ENCODE data around the gene TMEM266.

TMEM266 gene

GRCh38 chr15:76206325-76206976 is 146.7 kb downstream of the TMEM266 start:
- Histone ChIP-seq H3K27me3 (ENCODE audit: insufficient read depth, low read depth) (no peaks in the 10 kb centered on the region), H3K4me2 (no peak overlapping the region), H3K4me3 (IDR thresholded peaks at IDR 0.05; ENCODE audit: insufficient read depth, low read depth, low read length) (no peak overlapping the region), H3K4me1 (ENCODE audit: low read depth, poor library complexity, severe bottlenecking) (no peaks in the 10 kb centered on the region), H4K20me1 (ENCODE audit: insufficient read depth) (no peaks in the 10 kb centered on the region), H2AFZ (ENCODE audit: low read depth) (no peak overlapping the region), H3K27ac (no peak overlapping the region), H3K36me3 (ENCODE audit: insufficient read depth) (no peaks in the 10 kb centered on the region), H3K9ac (no peak overlapping the region), H3K79me2 (ENCODE audit: insufficient read depth, low read depth) (no peaks in the 10 kb centered on the region)
- TF ChIP-seq CTCF (conservative IDR thresholded peaks at IDR 0.05; ENCODE audit: low read depth, low read length), result no peak

GRCh38 chr15:76208084-76208785 is 148.4 kb downstream of the TMEM266 start:
- no peak for TF ChIP-seq CTCF (conservative IDR thresholded peaks at IDR 0.05; ENCODE audit: low read depth, low read length)
- no peaks in the 10 kb centered on the region for H3K79me2 ChIP-seq (ENCODE audit: insufficient read depth, low read depth)
- H2AFZ ChIP-seq (ENCODE audit: low read depth), result no peak overlapping the region
- H3K27me3 ChIP-seq (ENCODE audit: insufficient read depth, low read depth), result no peaks in the 10 kb centered on the region
- no peak overlapping the region for H3K27ac ChIP-seq
- no peaks in the 10 kb centered on the region for H3K4me1 ChIP-seq (ENCODE audit: low read depth, poor library complexity, severe bottlenecking)
- H3K36me3 ChIP-seq (ENCODE audit: insufficient read depth), result no peaks in the 10 kb centered on the region
- no peak overlapping the region for H3K4me3 ChIP-seq (IDR thresholded peaks at IDR 0.05; ENCODE audit: insufficient read depth, low read depth, low read length)
- no peak overlapping the region for H3K4me2 ChIP-seq
- H4K20me1 ChIP-seq (ENCODE audit: insufficient read depth), result no peaks in the 10 kb centered on the region
- H3K9ac ChIP-seq, result no peak overlapping the region

- H3K4me1 ChIP-seq (ENCODE audit: low read depth, poor library complexity, severe bottlenecking), result no peaks in the 10 kb centered on the region
- H2AFZ ChIP-seq (ENCODE audit: low read depth), result no peak overlapping the region
- H3K4me3 ChIP-seq (IDR thresholded peaks at IDR 0.05; ENCODE audit: insufficient read depth, low read depth, low read length), result no peak overlapping the region
- no peaks in the 10 kb centered on the region for H3K36me3 ChIP-seq (ENCODE audit: insufficient read depth)
- H3K27ac ChIP-seq, result no peak overlapping the region
- no peaks in the 10 kb centered on the region for H3K79me2 ChIP-seq (ENCODE audit: insufficient read depth, low read depth)
- no peaks in the 10 kb centered on the region for H3K27me3 ChIP-seq (ENCODE audit: insufficient read depth, low read depth)
- TF ChIP-seq CTCF (conservative IDR thresholded peaks at IDR 0.05; ENCODE audit: low read depth, low read length), result no peak
- no peaks in the 10 kb centered on the region for H4K20me1 ChIP-seq (ENCODE audit: insufficient read depth)
- no peak overlapping the region for H3K4me2 ChIP-seq
- H3K9ac ChIP-seq, result no peak overlapping the region
Measured at GRCh38 chr15:76208786-76209424, 149.1 kb downstream of the TMEM266 start.

GRCh38 chr15:76209523-76209922 is 149.7 kb downstream of the TMEM266 start:
- Histone ChIP-seq H3K9ac (no peak overlapping the region), H3K4me2 (no peak overlapping the region), H4K20me1 (ENCODE audit: insufficient read depth) (no peaks in the 10 kb centered on the region), H3K4me3 (IDR thresholded peaks at IDR 0.05; ENCODE audit: insufficient read depth, low read depth, low read length) (no peak overlapping the region), H3K4me1 (ENCODE audit: low read depth, poor library complexity, severe bottlenecking) (no peaks in the 10 kb centered on the region), H3K27me3 (ENCODE audit: insufficient read depth, low read depth) (no peaks in the 10 kb centered on the region), H3K36me3 (ENCODE audit: insufficient read depth) (no peaks in the 10 kb centered on the region), H3K27ac (no peak overlapping the region), H3K79me2 (ENCODE audit: insufficient read depth, low read depth) (no peaks in the 10 kb centered on the region), H2AFZ (ENCODE audit: low read depth) (no peak overlapping the region)
- no peak for TF ChIP-seq CTCF (conservative IDR thresholded peaks at IDR 0.05; ENCODE audit: low read depth, low read length)

All from KMS-11 (cell line).